ENCODE data around the gene BSCL2. TPM values are rescaled to one million over a fixed set of nuclear protein-coding genes. Genes with fewer than 3 reads are reported as not detected.

The BSCL2 gene
- total RNA-seq, 1 experiment from 2014 or later: 97.2 TPM

DNA sequence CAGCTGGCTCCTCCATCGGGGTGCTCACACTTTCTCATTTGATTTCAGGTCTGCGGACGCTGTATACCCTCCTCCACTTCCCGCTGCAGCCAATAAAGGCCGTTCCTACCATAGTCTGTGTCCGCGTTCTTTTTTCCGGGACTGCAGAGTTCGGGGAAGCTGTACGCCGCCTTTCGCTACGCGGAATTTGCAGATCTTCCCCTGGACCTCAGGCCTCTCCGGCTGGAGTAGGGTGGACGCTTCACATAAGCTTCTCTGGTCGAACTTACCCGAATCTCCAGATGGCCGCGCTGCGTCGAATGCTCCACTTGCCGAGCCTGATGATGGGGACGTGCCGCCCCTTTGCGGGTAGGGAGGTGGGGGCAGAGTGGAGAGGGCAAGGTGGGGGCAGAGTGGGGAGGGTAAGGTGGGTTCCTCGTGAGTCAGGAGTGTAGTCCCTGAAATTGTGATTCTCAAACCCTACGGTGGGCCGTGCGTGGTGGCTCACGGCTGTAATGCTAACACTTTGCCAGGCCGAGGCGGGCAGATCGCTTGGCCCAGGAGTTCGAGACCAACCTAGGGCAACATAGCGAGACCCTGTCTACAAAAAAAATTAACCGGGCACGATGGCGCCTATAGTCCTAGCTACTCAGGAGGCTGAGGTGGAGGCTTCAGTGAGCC lies 41.5 kb downstream of the BSCL2 start (continued):
- TF ChIP-seq, protein P1, sequence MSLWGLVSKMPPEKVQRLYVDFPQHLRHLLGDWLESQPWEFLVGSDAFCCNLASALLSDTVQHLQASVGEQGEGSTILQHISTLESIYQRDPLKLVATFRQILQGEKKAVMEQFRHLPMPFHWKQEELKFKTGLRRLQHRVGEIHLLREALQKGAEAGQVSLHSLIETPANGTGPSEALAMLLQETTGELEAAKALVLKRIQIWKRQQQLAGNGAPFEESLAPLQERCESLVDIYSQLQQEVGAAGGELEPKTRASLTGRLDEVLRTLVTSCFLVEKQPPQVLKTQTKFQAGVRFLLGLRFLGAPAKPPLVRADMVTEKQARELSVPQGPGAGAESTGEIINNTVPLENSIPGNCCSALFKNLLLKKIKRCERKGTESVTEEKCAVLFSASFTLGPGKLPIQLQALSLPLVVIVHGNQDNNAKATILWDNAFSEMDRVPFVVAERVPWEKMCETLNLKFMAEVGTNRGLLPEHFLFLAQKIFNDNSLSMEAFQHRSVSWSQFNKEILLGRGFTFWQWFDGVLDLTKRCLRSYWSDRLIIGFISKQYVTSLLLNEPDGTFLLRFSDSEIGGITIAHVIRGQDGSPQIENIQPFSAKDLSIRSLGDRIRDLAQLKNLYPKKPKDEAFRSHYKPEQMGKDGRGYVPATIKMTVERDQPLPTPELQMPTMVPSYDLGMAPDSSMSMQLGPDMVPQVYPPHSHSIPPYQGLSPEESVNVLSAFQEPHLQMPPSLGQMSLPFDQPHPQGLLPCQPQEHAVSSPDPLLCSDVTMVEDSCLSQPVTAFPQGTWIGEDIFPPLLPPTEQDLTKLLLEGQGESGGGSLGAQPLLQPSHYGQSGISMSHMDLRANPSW (CRISPR knock-in tag; conservative IDR thresholded peaks at IDR 0.05; ENCODE audit: low read depth): no peak; the same call in 1 of the 2 replicates
- TF ChIP-seq PRRX2 (CRISPR knock-in tag; IDR thresholded peaks at IDR 0.05) (no peak), SOX15 (CRISPR knock-in tag; IDR thresholded peaks at IDR 0.05) (no peak), NFYB (CRISPR knock-in tag; conservative IDR thresholded peaks at IDR 0.05; ENCODE audit: low read depth) (no peak), OVOL2 (CRISPR knock-in tag; IDR thresholded peaks at IDR 0.05; ENCODE audit: borderline replicate concordance) (no peak), ZNF232 (CRISPR knock-in tag; IDR thresholded peaks at IDR 0.05) (no peak; the same call in 1 of the 2 replicates), TCF7 (CRISPR knock-in tag; IDR thresholded peaks at IDR 0.05; ENCODE audit: low read depth) (no peak), RELA (CRISPR knock-in tag; IDR thresholded peaks at IDR 0.05; ENCODE audit: borderline replicate concordance) (no peak), TEAD1 (CRISPR knock-in tag; IDR thresholded peaks at IDR 0.05) (no peak; the same call in 1 of the 2 replicates), MXD4 (CRISPR knock-in tag; IDR thresholded peaks at IDR 0.05; ENCODE audit: borderline replicate concordance) (no peak)
- TF ChIP-seq, protein P2, sequence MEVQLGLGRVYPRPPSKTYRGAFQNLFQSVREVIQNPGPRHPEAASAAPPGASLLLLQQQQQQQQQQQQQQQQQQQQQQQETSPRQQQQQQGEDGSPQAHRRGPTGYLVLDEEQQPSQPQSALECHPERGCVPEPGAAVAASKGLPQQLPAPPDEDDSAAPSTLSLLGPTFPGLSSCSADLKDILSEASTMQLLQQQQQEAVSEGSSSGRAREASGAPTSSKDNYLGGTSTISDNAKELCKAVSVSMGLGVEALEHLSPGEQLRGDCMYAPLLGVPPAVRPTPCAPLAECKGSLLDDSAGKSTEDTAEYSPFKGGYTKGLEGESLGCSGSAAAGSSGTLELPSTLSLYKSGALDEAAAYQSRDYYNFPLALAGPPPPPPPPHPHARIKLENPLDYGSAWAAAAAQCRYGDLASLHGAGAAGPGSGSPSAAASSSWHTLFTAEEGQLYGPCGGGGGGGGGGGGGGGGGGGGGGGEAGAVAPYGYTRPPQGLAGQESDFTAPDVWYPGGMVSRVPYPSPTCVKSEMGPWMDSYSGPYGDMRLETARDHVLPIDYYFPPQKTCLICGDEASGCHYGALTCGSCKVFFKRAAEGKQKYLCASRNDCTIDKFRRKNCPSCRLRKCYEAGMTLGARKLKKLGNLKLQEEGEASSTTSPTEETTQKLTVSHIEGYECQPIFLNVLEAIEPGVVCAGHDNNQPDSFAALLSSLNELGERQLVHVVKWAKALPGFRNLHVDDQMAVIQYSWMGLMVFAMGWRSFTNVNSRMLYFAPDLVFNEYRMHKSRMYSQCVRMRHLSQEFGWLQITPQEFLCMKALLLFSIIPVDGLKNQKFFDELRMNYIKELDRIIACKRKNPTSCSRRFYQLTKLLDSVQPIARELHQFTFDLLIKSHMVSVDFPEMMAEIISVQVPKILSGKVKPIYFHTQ (CRISPR knock-in tag; IDR thresholded peaks at IDR 0.05): 0 out of 2 replicates have a peak, but pooled peaks have one; percentile 5
- TF ChIP-seq, protein P3, sequence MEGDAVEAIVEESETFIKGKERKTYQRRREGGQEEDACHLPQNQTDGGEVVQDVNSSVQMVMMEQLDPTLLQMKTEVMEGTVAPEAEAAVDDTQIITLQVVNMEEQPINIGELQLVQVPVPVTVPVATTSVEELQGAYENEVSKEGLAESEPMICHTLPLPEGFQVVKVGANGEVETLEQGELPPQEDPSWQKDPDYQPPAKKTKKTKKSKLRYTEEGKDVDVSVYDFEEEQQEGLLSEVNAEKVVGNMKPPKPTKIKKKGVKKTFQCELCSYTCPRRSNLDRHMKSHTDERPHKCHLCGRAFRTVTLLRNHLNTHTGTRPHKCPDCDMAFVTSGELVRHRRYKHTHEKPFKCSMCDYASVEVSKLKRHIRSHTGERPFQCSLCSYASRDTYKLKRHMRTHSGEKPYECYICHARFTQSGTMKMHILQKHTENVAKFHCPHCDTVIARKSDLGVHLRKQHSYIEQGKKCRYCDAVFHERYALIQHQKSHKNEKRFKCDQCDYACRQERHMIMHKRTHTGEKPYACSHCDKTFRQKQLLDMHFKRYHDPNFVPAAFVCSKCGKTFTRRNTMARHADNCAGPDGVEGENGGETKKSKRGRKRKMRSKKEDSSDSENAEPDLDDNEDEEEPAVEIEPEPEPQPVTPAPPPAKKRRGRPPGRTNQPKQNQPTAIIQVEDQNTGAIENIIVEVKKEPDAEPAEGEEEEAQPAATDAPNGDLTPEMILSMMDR (IDR thresholded peaks at IDR 0.05): no peak
- TF ChIP-seq, protein P4, sequence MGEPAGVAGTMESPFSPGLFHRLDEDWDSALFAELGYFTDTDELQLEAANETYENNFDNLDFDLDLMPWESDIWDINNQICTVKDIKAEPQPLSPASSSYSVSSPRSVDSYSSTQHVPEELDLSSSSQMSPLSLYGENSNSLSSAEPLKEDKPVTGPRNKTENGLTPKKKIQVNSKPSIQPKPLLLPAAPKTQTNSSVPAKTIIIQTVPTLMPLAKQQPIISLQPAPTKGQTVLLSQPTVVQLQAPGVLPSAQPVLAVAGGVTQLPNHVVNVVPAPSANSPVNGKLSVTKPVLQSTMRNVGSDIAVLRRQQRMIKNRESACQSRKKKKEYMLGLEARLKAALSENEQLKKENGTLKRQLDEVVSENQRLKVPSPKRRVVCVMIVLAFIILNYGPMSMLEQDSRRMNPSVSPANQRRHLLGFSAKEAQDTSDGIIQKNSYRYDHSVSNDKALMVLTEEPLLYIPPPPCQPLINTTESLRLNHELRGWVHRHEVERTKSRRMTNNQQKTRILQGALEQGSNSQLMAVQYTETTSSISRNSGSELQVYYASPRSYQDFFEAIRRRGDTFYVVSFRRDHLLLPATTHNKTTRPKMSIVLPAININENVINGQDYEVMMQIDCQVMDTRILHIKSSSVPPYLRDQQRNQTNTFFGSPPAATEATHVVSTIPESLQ (CRISPR knock-in tag; IDR thresholded peaks at IDR 0.05): no peak
- TF ChIP-seq, protein P5, sequence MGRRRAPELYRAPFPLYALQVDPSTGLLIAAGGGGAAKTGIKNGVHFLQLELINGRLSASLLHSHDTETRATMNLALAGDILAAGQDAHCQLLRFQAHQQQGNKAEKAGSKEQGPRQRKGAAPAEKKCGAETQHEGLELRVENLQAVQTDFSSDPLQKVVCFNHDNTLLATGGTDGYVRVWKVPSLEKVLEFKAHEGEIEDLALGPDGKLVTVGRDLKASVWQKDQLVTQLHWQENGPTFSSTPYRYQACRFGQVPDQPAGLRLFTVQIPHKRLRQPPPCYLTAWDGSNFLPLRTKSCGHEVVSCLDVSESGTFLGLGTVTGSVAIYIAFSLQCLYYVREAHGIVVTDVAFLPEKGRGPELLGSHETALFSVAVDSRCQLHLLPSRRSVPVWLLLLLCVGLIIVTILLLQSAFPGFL (CRISPR knock-in tag; IDR thresholded peaks at IDR 0.05; ENCODE audit: borderline replicate concordance): no peak
- TF ChIP-seq, protein P6, sequence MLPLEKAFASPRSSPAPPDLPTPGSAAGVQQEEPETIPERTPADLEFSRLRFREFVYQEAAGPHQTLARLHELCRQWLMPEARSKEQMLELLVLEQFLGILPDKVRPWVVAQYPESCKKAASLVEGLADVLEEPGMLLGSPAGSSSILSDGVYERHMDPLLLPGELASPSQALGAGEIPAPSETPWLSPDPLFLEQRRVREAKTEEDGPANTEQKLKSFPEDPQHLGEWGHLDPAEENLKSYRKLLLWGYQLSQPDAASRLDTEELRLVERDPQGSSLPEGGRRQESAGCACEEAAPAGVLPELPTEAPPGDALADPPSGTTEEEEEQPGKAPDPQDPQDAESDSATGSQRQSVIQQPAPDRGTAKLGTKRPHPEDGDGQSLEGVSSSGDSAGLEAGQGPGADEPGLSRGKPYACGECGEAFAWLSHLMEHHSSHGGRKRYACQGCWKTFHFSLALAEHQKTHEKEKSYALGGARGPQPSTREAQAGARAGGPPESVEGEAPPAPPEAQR (CRISPR knock-in tag; IDR thresholded peaks at IDR 0.05): no peak
- TF ChIP-seq, protein P7, sequence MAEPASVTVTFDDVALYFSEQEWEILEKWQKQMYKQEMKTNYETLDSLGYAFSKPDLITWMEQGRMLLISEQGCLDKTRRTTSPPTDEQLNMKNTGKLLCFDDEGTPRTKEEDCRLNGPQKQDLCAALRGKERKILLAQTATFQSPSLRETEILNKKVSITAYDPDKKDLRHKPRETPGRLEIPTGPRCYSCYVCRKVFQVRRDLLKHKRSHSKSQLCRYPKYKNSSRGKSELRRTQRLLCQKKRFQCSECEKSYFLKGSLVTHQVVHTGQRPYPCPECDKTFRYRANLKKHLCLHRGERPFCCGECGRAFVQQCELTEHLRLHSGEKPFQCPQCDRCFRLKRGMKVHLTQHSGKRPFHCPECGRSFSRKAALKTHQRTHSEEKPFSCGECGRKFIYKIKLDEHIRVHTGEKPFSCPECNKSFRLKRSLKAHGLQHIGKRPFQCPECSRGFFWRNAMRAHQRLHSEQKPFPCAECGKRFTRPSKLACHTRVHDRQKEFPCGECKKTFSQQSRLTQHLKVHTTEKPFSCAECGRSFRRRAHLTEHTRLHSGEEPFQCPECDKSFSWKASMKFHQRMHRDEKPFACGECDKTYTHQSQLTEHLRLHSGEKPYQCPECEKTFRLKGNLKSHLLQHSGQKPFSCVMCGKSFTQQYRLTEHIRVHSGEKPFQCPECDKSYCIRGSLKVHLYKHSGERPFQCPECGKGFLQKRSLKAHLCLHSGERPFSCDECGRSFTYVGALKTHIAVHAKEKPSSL (CRISPR knock-in tag; conservative IDR thresholded peaks at IDR 0.05): no peak
- TF ChIP-seq, protein P8, sequence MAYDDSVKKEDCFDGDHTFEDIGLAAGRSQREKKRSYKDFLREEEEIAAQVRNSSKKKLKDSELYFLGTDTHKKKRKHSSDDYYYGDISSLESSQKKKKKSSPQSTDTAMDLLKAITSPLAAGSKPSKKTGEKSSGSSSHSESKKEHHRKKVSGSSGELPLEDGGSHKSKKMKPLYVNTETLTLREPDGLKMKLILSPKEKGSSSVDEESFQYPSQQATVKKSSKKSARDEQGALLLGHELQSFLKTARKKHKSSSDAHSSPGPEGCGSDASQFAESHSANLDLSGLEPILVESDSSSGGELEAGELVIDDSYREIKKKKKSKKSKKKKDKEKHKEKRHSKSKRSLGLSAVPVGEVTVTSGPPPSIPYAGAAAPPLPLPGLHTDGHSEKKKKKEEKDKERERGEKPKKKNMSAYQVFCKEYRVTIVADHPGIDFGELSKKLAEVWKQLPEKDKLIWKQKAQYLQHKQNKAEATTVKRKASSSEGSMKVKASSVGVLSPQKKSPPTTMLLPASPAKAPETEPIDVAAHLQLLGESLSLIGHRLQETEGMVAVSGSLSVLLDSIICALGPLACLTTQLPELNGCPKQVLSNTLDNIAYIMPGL (CRISPR knock-in tag; IDR thresholded peaks at IDR 0.05): 0 out of 2 replicates have a peak, but pooled peaks have one; percentile 12
